GOT3 (cell line): ENCODE results near the gene FBRSL1.
"Not testable (repeated sequence)": the region's sequence is repeated elsewhere in the genome, so short reads cannot be mapped to it uniquely, and the experiment has no call there.

ENCODE experiments used
- DNase-seq: peaks from one replicate; lab custom pipeline; 2025; ENCODE audit warnings: mixed read lengths; lab: John Stamatoyannopoulos, UW

Gene FBRSL1

DNA sequence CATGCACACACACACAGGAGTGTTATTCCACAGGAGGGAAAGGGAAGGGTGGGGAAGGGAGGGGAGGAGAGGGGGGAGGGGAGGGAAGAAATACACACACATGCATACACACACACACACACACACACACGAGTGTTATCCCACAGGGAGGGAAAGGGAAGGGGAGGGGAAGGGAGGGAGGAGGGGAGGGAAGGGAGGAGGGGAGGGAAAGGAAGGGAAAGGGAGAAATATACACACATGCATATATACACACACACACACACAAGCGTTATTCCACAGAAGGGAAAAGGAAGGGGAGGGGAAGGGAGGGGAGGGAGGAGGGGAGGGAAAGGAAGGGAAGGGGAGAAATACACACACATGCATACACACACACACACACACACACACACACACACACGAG lies 19.6 kb upstream of the FBRSL1 start:
- DNase-seq = no peak

- no peak for DNase-seq
Observed at GRCh38 chr12:132471011-132471857, 18.7 kb upstream of the FBRSL1 start.

- no peak for DNase-seq
Observed at GRCh38 chr12:132471858-132472255, 18.1 kb upstream of the FBRSL1 start.

GRCh38 chr12:132472386-132472785 lies 17.6 kb upstream of the FBRSL1 start:
- no peak for DNase-seq

DNA sequence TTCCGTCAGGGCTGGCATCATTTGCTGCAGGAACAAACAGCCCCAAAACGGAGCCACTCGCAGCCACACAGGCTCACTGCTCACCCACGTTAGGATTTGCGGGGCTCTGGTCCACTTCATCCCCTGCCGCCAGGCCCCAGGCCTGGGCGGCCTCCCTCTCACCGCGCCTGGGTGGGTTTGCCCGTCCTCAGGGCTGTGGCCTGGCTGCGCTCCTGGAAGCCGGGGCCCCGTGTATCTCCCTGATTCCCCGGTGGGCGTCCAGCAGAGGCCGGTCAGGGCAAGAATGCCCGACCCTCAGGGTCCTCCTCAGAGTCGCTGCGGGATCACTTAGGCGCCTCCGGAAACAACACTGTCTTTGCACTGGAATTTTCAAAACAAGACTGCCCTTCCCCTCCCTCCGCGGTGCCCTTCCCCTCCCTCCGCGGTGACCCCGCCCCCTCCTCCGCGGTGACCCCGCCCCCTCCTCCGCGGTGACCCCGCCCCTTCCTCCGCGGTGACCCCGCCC lies 15.7 kb upstream of the FBRSL1 start:
- no peak for DNase-seq

DNA sequence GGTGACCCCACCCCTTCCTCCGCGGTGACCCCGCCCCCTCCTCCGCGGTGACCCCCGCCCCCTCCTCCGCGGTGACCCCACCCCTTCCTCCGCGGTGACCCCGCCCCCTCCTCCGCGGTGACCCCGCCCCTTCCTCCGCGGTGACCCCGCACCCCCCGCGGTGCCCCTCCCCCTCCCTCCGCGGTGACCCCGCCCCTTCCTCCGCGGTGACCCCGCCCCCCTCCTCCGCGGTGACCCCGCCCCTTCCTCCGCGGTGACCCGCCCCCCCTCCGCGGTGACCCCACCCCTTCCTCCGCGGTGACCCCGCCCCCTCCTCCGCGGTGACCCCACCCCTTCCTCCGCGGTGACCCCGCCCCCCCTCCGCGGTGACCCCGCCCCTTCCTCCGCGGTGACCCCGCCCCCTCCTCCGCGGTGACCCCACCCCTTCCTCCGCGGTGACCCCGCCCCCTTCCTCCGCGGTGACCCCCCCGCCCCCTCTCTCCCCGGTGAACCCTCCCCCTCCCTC lies 15.1 kb upstream of the FBRSL1 start:
- DNase-seq = not testable (repeated sequence)

DNA sequence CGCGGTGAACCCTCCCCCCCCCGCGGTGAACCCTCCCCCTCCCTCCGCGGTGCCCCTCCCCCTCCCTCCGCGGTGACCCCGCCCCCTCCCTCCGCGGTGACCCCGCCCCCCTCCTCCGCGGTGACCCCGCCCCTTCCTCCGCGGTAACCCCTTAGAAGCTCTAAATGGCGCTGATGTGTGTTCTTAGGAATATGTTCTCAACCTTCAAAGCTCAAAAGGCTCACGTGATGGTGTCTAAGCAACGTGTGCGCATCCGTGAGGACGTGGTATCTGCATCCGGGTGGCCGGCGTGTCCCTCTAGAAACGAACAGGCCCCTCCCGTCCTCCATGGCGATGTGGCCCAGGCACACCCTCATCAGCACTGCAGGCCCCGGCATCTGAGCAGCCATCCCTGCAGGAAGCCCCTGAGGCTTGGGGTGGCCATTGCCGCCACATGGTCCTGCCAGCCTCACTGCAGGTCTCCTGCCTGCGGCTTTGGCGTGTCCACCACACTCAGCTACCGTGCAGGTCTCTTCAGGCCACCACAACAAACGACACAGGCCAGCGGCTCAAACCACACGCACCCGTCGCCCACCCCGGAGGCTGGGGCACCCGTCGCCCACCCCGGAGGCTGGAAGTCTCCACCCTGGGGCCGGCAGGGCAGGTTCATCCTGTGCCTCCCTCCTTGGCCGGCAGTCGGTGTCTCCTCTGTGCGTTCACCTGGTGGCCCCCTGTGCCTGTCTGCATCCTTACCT lies 14.5 kb upstream of the FBRSL1 start:
- no peak for DNase-seq

- DNase-seq = no peak
Observed at GRCh38 chr12:132476038-132476414, 13.9 kb upstream of the FBRSL1 start.

GRCh38 chr12:132476421-132476820 lies 13.5 kb upstream of the FBRSL1 start:
- no peak for DNase-seq

DNA sequence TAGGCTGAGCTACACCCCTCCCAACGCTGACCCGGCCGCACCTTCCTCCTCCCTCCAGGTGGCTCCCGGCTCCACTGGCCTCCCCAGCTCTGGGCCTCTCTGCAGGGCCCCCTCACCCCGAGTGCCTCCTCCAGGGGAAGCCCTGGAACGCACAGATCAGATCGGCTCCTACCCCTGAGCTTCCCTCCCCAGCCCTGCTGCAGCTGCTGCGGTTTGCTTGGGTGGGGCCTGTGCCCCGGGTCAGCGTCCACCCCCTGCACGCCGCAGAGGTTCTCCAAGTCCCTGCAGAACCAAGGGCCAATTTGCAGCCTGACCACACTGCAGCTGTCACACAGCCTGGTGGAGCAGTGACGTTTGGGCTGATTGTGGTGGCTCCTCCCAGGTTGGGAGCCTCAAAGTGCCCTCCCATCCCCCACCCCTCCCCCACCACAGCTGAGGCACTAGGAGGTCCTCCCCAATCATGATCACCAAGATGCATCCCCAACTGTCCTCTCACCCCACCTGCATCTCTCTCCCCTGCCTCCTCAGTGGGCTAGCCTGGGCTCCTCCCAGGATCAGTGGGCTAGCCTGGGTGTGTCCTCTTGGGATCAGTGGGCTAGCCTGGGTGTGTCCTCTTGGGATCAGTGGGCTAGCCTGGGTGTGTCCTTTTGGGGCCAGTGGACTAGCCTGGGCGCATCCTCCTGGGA lies 12.8 kb upstream of the FBRSL1 start:
- no peak for DNase-seq

DNA sequence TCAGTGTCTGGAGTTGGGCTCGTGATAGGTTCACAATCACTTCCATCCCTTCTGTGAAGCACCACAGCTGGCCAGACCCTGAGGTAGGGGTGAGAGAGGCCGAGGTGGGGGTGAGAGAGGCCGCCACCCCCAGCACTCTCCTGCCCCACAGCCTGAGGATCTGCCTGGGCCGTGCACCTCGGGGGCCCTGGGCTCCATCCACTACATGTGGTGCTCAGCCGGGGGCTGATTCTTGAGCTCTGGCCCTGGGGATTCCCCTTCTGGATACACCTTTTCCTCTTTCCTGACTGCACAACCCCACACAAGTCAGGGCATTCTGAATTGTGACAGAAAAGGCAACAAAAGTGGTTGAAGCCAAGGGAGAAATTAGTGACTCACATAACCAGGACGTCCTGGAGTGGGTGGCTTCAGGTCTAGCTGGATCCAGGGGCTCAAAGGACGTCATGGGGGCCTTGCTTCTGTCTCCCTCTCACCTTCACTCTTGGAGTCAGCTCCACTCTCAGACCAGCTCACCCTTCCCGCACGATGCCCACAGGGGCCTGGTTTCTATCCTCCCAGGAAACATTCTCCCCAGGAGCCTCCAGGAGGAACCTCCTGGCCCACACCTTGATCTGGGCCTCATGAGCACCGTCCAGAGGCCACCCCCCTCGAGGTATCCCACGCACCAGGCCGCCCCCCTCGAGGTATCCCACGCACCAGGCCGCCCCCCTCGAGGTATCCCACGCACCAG lies 12.1 kb upstream of the FBRSL1 start:
- DNase-seq = no peak

- DNase-seq = no peak
Observed at GRCh38 chr12:132478433-132478803, 11.5 kb upstream of the FBRSL1 start.

DNA sequence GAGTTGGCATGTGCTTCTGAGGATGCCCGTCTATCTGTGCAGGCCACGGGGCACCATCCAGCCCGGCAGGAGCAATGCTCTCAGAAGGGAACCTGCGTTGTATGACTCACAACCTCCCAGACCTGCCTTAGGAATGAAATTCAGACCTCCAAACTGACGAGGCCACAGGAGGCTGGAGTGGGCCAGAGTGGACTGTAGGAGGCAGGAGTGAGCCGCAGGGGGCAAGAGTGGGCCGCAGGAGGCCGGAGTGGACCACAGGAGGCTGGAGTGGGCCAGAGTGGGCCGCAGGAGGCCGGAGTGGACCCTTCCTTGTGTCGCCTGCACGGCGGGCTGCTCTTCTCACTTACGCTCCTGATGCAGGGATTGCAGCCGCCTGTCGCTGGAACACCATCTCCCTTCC lies 11.1 kb upstream of the FBRSL1 start:
- DNase-seq = no peak

GRCh38 chr12:132479291-132479690 lies 10.7 kb upstream of the FBRSL1 start:
- no peak for DNase-seq

DNA sequence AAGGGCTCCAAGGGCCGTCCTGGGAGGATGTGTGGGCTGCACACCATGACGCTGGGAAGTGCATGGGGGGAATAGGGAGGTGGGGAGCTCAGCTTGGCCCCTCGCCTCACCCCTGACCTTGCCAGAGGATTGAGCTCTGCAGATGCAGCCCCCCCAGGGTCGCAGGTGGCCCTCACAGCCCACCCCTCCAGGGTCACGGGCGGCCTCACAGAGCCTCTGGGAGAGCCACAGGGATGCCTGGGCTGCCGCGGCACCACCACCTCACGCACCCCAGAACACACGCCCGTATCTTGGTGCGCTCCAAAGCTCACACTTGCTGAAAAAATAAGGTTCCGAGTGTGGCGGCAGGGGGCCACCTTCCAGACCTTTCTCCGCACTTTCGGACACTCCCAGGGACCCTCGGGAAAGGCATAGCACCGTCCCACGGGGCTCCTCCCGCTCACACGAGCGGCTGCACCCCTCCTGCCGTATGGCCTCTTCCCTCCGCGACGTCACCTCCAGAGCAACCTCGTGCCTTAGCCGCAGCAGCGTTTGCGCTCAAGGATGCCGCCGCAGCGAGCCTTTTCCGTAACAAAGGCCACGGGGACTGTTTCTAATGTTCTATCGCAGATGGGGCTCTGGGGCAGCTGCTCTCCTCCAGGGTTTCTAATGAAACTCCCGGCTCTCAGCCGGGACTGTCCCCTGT lies 9.9 kb upstream of the FBRSL1 start:
- no peak for DNase-seq

GRCh38 chr12:132480623-132481132 lies 9.3 kb upstream of the FBRSL1 start:
- DNase-seq = no peak

DNA sequence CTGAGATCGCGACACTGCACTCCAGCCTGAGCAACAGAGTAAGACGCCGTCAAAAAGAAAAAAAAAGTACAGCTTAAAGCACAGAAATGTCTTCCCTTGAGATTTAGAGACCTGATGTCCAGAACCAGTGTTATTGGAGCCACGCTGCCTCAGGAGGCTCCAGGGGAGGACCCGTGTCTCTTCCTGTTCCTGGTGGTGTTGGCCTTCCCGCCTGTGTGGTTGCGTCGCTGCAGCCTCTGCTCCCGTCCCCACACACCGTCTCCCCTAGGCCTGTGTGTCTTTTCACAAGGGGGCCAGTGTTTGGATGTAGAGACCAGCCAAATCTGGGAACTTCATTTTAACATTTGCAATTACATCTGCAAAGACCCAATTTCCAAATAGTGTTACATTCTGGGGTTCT lies 8.6 kb upstream of the FBRSL1 start:
- no peak for DNase-seq

- DNase-seq = no peak
Observed at GRCh38 chr12:132481771-132482745, 7.9 kb upstream of the FBRSL1 start.

GRCh38 chr12:132482771-132483170 lies 7.2 kb upstream of the FBRSL1 start:
- DNase-seq = no peak

GRCh38 chr12:132483208-132483607 lies 6.7 kb upstream of the FBRSL1 start:
- no peak for DNase-seq
